Fibroblast of skin of left quadriceps (primary cell): ENCODE data around the gene TACC3.

Experiments
- DNase-seq, 2 experiments: peaks; one replicate each; pipeline ENCODE4 v3.0.0-alpha.2; 2013; ENCODE audit warnings: low read depth in 2 of 2

Gene TACC3

DNA sequence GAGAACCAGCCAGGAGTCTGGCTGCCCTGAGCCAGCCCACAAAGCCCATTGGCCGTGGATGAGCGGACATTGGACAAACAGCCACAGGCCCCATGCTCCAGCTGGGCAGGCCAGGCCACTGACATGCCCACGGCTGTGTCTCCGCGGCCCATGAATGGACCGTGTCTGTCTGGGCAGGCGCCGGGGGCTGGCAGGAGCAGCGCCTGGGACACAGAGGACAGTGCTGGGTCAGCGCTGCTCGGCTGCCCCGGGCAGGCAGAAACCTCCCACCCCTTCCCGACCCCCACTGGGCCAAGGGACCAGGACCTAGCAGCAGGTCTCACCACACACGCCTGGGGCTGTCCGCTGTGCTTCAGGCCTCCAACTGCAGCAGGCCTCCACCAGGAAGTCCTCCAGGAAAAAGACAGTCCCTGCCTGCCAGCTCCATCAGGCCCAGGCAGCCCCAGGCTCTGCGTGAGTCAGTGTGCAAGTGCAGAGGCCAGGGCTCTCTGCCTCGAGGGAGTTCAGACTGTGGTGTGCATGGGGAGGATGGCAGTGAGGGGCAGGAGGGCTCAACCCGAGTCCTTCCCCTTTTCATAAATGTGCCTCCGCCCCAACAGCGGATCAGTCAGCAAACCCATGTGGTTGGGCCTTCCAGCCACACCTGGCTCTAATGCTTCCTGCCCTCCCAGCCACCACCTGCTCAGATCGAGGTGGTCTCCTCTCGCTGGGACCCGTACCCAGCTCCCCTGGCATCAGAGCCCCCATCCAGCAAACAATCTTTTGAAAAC, 54.6 kb downstream of the TACC3 start:
- no peak for DNase-seq

DNA sequence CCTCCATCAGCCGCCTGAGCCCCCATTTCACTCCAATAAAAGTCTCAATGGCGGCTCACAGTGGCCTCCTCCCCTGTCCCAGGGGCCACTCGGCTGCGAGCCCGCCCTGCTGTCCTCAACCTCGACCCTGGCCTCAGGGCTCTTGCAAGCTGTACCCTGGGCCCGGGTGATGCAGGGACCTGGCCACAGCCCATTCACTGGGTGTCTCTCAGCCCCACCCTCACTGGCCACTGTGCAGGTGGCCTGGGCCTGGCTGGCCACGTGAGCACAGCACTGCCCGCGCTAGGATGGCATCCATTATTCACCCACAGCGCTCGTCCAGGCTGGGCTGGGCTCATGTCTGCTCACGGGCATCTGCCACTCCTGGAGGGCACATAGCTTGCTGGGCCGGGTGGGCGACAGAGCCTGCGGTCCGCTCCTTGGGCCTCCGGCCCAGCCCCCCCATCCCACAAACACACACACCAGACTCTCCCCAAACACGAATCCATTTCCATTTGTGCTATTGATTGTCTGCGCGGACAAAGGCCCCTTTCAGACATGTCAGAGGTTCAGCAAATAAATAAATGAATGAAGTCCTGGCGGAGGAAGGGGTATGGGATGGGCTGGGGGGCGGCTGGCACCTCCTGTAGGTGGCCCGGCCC, 55.3 kb downstream of the TACC3 start:
- no peak for DNase-seq

- no peak for DNase-seq
These were observed 56.7 kb downstream of the TACC3 start for GRCh38 chr4:1777822-1778641.

GRCh38 chr4:1778642-1779392, 57.5 kb downstream of the TACC3 start:
- no peak for DNase-seq

DNA sequence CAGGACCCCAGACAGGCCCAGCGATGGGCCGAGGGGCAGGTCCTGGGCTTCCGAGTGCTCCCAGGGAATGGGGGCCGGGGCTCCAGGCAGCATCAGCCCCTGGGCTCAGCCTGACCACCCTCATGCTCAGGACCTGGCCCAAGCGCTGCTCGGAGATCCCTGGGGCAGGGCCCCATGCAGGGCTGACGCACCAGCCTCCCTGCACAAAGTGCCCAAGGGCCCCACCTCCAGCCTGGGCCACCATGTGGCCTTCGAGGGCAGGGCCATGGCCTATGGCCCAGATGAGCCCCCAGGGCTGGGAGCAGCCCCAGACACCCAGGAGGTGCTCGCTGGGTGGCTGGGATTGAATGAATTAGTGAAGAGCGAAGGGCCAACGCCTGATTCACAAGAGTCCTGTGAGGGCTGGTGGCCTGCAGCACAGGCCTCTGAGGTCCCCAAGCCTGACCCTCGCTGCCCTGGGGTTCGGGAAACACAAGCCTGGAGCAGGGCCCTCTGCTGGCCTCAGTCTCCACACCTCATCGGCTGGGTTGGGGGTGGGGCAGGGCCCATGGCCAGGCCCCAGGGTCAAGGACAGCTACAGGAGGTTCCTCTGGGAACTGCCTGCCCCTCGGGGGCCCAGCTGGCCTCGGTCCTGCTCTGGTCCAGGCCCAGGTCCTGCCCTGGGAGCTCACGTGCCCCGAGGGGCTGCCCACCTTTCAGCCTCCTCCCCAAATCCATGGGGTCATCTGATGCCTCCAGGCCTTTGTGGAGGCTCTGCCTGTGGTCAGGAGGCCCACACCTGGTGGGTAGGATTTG, 58.5 kb downstream of the TACC3 start:
- no peak for DNase-seq

GRCh38 chr4:1780435-1780834, 59.1 kb downstream of the TACC3 start:
- DNase-seq, result no peak

DNA sequence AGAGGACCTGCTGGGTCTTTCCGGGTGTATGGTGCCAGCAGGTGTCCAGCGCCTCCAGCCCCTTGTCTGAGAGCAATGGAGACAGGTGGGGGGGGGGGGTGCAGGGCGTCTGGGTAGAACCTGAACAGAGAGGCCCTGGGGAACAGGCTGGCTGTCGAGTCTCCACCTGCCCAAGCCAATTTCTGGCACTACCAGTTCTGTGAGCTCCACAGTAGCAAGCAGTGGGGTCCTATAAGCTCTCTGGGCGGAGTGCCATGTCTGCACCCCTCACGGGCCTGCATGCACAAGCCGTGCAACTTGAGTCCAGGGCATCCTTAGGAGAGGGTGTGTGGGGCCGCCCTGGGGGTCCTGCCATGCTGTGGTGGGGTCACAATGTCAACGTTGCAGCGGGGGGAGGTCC, 61.7 kb downstream of the TACC3 start:
- no peak for DNase-seq

- DNase-seq, result no peak
These were observed 62.6 kb downstream of the TACC3 start for GRCh38 chr4:1783970-1784369.

GRCh38 chr4:1784395-1784788, 63.1 kb downstream of the TACC3 start:
- DNase-seq, result no peak

- no peak for DNase-seq
These were observed 63.7 kb downstream of the TACC3 start for GRCh38 chr4:1784789-1785591.

GRCh38 chr4:1785592-1785991, 64.3 kb downstream of the TACC3 start:
- DNase-seq, result no peak

- DNase-seq, result no peak
These were observed 65.4 kb downstream of the TACC3 start for GRCh38 chr4:1786544-1787362.

- DNase-seq, result no peak
These were observed 66.2 kb downstream of the TACC3 start for GRCh38 chr4:1787411-1788077.

DNA sequence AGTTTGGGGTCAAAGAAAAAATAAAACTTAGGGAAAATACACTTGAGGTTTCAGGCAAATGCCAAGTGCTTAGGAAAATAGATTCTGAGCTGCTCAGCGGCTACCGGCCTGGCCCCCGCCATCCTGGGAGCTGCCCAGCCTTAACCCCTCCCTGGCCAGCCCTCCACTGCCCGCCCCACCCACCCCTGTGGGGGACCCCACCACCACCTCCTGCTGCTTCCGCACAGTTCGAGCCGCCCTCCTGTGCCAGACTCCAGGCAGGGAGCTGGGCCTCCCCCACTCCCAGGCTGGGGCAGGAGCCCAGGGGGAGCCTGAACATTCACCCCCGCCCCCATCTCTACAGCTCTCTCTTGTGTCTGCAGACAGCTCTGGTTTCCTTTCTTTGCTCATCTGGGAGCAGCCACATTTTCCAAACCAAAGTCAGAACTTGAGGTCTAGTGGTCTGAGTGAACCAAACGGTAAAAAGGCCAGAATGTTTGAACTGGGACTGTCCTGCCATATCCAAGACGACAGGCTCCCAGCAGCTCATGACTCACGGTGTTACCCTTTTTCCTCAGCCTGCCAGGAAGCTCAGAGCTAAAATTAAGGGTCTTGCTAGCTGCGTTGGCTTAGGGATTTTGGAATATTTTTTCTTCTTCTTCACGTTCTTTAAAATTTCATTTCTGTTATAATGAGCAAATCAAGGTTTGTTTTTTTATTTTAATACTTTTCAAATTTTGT, 67.1 kb downstream of the TACC3 start:
- DNase-seq, result no peak

DNA sequence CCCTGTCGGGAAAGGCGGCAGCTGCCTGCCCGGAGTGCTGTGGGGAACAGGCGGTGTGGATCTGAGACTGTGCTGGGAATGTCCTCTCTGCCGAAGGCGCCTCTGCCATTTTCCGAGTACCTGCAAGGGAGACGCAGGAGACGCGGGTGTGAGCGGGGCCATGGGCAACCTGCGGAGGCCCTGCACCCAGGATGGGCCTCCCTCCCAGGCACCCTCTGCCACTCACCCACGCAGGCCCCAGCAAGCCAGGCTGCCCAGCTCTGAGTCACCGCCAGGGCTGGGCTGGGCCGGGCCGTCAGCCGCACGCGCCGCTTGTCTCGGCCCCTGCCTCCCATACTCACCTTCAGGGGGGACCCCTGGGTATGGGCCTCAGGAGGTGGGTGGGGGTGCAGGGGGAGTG, 68.2 kb downstream of the TACC3 start:
- DNase-seq, result no peak

DNA sequence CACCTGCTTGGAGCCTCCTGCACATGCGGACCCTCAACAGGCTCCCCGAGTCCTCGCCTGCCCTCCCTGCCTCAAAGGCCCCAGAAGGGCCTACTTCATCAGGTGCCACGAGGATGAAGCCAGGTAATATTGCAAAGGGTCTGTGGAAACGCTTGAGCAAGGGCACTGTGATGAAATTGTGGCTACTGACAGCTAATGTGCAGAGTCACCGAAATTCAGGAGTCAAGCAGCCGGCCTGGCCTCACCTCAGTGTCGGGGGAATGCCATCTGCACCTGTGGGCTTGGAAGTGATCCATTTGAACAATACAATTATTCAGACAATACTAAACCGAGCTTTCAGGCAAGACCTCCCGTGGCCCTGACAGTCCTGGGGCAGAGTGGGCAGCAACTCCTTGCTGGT, 68.7 kb downstream of the TACC3 start:
- no peak for DNase-seq

DNA sequence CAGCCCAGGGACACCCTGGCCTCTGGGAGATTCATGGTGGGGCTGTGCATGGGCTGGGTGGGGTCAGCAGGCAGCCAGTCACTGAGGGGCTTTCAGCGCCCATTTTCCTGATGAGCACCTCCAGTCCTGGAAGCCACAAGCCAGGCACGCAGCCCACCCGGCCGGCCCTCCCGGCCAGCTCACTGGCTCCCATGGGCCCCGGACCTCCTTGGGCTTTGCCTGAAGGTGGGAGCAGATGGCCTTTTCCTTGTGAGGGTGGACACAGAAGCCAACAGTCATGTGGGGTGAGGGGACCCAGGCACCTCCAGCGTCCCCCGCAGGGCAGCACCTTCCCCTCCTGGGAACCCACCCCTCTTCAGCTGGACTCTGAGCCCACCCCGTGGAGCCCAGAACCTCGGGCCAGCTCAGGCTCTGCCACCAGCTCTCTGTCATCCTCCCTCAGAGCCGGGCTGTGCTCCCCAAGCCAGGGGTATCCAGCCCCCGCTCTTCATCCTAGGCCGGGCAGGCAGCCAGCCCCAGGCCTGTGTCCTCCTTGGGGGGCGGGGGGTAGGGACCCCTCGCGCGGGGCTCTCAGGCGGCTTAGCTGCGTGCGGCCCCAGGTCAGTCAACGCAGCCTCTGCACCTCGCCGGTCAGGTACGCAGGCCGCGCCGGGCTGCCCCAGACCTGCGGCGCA, 71.0 kb downstream of the TACC3 start:
- DNase-seq, result no peak
